HG03378 (cell line): ENCODE results near the gene CISD2.
"Not testable (repeated sequence)": the region's sequence is repeated elsewhere in the genome, so short reads cannot be mapped to it uniquely, and the experiment has no call there.

Experiments used
- ATAC-seq: cut with Tn5 transposase; IDR thresholded peaks from one replicate; pipeline ENCODE4 v1.9.1; 2021; ENCODE audit warnings: mild to moderate bottlenecking, moderate library complexity; ENCODE audit not compliant: unreplicated experiment

Gene CISD2

GRCh38 chr4:102901804-102902203, 33.0 kb downstream of the CISD2 start:
- ATAC-seq, result no peak

DNA sequence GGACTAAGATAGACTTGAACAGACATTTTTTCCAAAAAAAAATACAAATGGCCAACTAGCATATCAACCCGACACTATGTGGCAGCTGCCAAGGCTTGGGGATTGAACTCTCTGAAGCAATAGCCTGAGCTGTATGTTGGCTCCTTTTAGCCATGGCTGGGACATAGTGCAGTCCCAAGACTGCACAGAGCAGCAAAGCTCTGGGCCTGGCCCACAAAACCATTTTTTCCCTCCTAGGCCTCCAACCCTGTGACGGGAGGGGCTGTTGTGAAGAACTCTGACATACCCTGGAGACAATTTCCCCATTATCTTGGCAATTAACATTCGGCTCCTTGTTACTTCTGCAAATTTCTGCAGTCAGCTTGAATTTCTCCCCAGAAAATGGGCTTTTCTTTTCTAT, 50.1 kb downstream of the CISD2 start:
- no peak for ATAC-seq

DNA sequence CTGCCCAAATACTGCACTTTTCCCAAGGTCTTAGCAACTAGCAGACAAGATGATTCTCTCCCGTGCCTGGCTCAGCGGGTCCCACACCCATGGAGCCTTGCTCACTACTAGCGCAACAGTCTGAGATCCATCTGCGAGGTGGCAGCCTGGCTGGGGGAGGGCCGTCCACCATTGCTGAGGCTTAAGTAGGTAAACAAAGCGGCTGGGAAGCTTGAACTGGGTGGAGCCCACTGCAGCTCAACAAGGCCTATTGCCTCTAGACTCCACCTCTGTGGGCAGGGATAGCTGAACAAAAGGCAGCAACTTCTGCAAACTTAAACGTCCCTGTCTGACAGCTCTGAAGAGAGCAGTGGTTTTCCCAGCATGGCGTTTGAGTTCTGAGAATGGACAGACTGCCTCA, 50.9 kb downstream of the CISD2 start:
- ATAC-seq, result not testable (repeated sequence)

DNA sequence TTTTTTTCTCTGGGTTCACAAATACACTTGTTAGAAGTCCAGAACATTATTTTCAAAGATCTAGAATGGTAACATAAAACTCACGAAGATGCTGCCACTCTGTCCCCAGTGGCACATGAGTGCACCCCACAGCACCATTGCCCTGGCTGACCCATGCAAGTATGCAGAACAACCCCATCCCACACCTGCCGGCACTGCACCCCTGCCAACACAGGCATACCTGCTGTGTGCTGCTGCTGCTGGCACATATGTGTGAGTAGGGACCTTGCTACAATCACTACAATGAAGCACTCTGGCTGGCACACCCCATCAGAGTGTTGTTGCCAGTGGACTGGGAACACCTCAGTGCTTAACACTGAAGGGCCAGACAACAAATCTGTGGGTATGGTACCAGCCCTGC, 66.9 kb downstream of the CISD2 start:
- no peak for ATAC-seq

DNA sequence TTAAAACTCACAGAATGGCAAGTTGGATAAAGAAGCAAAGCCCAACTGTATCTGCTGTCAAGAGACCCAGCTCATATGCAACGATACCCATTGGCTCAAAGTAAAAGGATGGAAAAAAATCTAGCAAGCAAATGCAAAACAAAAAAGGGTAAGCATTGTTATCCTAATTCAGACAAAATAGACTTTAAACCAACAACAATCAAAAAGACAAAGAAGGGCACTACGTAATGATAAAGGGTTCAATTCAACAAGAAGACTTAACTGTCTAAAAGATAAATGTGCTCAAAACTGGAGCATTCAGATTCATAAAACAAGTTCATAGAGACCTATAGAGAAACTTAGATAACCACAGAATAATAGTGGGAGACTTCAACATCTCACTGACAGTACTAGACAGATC, 69.3 kb downstream of the CISD2 start:
- not testable (repeated sequence) for ATAC-seq
